ENCODE results near the gene ACSL5.

Gene ACSL5, protein sequence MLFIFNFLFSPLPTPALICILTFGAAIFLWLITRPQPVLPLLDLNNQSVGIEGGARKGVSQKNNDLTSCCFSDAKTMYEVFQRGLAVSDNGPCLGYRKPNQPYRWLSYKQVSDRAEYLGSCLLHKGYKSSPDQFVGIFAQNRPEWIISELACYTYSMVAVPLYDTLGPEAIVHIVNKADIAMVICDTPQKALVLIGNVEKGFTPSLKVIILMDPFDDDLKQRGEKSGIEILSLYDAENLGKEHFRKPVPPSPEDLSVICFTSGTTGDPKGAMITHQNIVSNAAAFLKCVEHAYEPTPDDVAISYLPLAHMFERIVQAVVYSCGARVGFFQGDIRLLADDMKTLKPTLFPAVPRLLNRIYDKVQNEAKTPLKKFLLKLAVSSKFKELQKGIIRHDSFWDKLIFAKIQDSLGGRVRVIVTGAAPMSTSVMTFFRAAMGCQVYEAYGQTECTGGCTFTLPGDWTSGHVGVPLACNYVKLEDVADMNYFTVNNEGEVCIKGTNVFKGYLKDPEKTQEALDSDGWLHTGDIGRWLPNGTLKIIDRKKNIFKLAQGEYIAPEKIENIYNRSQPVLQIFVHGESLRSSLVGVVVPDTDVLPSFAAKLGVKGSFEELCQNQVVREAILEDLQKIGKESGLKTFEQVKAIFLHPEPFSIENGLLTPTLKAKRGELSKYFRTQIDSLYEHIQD
- long read RNA-seq, donor 1, result 0 reads
- long read RNA-seq, donor 2, result 0 reads
- long read RNA-seq, donor 3, result 0 reads
- long read RNA-seq, donor 4, partial matches to known transcripts, result 37 of 61 reads
- long read RNA-seq, donor 4, other reads (novel, unspliced or antisense), result 23 of 61 reads
- long read RNA-seq, donor 5, partial matches to known transcripts, result 0 of 1 reads
- long read RNA-seq, donor 5, other reads (novel, unspliced or antisense), result 0 of 1 reads
- long read RNA-seq, donor 6, partial matches to known transcripts, result 0 of 1 reads
- long read RNA-seq, donor 6, other reads (novel, unspliced or antisense), result 0 of 1 reads
- long read RNA-seq, donor 7, partial matches to known transcripts, result 0 of 1 reads
- long read RNA-seq, donor 7, other reads (novel, unspliced or antisense), result 0 of 1 reads
- long read RNA-seq, donor 8, partial matches to known transcripts, result 16 of 28 reads
- long read RNA-seq, donor 8, other reads (novel, unspliced or antisense), result 12 of 28 reads

DNA sequence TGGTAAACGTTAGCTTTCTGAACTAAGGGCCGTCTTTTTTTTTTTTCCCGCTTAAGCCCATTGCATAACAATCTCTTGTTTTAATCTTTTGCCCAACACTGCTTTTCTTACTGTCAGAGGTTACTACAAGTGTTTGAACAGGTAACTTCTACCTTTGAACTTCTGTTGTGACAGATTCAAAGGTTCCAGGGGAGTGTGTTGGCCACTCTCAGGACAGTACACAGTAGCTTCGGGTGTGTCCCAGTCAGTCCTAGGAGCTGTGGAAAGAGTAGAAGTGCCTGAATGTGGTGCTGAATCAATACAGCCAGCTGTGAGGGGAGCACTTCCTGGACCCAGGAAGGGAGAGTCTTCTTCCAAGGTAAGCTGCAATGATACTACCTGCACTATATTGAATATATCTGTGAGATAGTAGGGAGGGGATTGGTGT, at the start of gene ACSL5:
TSS of gene ACSL5 (plus strand) at position 205 of the 427 bp plus-strand sequence. CDS start 20,831 bp downstream, outside the sequence.
- DNase-seq, result no peak

DNA sequence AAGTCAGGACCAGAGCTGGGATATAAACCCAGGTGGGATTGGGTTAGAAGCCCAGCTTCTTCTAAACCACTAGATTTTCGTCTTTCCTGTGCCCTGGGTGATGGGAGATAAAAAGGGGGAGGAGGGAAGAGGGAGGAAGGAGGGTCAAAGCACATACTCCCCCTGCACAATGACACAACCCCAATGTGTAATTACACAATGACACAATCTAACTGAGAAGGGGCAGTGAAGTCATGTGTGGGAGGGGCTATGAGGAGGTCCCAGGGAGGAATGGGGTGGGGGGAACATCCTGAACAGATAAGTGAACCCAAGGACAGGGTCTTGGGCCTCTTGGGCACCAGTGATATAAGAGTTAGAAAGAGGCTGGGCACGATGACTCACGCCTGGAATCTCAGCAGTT, 46.2 kb upstream of the ACSL5 start:
- no peak for DNase-seq

DNA sequence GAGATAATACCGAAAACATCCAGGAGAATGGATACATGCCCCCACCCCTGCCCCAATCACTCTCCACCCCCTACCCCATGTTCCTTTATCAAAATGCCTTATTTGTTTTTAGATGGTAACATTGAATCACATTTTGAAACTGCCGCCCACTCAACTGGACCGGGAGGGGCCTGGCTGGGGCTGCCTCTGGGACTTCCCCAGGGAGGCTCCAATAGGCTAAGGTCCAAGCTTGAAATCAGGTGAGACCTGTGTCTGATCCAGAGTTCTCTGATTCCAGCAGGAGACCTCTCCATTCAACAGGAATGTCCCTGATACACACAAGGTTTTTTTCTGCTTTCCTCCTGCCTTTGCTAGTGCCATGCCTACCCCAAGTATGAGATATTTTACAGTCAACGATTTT, 43.8 kb upstream of the ACSL5 start:
- DNase-seq, result no peak

DNA sequence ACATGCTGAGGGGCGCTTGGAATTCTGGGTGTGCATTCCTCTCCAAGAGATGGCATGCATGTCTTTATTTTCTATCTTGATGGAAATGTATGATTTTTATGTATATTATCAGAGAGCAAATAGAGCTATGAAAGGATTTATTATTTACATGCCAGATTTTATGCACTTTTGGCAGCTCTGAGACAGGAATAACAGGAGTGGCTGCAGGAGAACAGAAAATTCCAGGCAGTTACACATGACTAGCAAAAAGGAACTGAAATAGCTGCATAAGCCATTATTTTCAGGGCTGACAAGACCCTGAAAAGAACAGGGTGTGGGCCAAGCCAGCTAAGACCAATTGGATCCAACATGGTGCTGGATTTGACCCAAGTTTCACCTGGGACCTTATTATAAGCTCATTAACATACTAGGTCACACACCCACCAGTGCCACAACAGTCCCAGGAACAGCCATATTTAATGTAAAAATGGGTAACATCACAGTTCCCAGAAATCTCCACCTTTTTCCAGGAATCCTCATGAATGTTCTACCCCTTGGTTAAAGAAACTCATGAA, 43.2 kb upstream of the ACSL5 start:
- no peak for DNase-seq

DNA sequence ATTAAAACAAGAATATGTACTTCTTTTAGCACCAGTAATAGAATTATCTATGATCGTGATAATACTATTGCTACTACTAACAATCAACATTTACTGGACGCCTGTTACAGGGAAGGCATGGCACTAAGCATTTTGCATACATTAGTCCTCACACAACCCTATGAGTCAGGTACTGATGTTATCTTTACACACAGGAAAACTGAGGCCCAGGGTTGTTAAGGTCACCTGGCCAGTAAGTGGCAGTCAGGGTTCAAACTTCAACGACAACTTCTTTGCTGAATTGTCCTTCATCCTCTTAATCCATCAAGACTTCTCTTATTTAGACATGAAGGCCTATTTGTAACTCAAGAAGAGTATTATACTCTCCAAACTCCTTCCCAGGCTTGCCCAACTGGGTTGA, 41.9 kb upstream of the ACSL5 start:
- DNase-seq, result no peak

DNA sequence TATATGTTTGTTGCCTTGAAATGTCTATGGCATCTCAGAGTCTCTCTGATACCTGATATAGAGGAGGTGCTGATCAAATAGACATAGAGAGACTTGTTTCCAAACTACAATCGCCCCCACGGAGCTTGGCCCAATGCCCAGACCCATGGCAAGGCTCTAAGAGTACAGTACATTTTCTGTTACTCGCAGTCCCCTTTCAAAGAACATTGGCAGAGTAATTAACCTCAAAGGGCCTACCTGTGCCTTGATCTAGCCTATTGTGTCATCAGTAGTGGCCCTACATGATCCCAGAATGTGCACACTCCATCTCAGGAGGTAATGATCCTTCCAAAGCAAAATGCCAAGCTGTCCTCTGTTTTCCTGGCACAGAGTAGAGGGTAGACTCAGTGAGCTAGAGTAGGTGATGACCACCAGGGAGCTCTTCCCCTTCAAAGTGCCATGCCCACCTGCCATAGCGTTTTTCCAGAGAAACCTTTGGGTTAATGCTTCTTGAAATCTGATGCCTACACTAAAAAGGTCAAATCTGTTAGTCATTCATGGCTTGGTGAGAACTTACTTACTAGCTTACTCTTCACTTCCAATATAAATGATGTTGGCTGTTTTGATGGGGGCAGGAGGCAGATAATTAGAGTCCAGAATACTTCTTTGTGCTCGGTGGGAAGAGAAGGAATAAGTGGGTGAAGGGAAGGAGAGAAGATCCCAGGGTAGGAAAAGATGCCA, 41.2 kb upstream of the ACSL5 start:
- DNase-seq, result no peak

DNA sequence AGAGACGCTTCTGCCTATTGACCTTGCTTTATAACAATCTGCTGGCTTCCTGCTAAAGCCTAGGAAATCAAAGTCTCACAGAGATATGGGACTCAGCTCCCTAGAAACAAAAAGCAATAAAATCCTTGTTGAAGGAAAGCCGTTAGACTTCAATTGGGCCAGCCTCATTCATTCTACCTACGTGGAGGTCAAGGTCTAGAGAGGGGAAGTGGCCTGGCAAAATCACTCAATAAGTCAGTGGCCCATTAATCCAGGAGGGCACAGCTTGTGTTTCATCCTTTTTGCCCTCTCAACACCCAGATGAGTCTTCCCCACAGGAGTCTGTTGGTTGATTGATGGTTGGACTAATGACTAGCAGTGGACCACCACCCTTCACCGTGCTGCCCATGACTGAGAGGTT, 40.5 kb upstream of the ACSL5 start:
- no peak for DNase-seq

DNA sequence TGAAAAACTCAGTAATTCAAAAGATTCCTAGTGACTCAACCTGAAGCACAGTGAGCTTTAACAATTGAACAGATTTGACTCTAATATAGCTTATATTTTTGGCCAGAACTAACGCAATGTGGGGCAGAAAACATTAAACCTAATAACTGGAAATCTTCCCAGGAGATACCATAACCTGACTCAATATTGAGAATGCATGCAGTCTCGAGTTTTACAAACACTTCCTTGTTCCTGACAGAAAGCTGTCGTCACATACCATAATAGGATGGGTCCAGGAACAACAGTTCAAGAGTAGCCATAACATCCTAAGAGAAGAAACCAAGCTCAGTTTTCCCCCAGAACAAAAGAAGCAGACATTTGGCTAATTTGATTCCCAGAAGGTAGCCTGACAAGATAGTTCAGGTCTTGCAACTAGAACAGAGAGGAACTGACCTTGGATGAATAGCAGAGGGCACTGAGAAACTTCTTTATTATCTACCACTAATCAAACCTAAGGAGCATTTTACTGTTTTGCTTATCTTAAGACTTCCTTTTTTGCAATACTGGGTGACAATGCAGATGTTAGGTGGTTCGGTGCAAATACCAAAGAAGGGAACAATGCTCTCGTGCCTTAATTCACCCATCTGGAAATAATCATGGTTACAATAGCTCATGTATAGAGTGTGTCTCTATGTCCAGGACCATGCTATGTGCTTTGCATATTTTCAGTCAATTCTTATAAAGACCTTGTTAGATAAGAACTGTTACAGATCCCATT, 38.6 kb upstream of the ACSL5 start:
- DNase-seq, result no peak

DNA sequence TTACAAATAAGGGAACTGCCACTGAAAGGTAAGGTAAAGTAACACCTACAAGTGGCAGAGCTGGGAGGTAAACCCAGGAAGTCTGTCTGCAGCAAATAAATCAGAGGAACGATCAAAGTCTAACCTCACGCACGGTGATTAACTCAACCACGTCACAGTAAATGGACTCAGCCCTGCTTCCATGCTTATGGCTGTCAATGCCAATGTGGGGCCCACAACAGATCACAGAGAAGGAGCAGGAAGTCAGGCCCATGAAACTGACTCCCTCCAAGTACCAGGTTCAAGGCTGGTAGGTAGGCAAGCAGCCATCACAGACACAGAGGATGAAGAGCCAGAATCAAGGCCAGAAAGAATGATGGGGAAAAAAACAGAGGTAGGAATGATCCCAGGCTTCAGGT, 38.0 kb upstream of the ACSL5 start:
- no peak for DNase-seq

DNA sequence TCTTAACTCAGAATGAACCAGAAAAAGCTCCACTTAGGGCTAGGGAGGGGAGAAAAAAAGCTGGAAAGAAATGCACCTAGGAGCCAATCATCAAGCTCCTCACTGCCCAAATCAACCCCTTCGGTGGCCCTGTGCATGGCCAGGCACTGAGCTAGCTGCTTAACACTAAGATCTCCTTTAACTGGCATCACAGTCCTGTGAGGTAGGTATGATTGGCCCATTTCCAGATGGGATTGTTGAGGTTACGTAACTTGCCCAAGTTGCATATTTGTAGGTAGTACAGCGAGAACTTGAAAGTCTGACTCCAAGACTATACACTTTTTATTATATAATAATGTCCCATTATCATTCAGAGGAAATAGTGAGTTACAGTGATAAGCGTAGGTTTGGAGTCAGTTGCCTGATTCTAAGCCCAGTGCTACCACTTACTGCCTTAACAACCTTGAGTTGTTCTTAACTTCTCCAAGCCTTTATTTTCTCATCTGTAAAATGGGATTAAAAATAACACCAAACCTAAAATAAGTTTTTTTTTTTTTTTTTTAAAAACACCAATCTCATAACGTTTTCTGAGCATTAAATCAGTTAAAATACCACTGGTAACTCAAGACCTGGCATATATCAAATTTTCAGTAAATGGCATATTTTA, 37.2 kb upstream of the ACSL5 start:
- DNase-seq, result no peak

DNA sequence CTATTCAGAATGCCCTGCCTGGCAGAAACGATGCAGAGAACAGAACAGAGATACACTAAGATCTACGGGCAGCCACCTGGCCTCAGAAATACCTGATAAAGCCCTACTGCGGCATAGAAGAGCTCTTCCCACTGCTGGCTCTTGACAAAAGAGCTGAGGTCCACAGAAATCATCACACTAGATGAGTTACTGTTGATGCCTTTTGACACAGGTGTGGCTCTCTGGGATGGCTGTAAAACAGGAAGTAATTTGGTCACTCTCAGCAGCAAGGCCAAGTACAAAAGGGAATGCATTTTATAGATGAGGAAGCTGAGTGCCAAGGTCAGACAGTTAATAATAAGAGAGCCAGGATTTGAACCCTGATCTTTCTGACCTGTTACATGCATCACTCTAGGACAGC, 35.0 kb upstream of the ACSL5 start:
- no peak for DNase-seq

DNA sequence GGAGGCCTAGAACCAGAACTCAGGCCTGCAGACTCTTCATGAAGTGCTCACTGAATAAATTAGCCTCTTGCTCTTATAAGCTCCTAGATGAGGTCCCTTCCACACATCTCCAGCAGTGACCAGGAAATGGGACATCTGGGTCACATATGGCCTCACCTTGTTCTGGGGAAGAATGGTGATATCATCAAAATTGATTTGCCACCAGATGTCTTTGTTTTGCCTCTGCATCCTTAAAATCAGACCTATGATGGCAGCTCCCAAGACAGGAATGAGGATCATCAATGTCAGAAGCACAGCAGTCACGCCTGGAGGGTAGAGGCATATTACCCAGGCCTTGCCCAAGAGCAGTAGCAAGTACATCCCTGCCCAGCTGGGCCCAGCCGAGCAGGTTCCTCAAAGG, 33.3 kb upstream of the ACSL5 start:
- no peak for DNase-seq

DNA sequence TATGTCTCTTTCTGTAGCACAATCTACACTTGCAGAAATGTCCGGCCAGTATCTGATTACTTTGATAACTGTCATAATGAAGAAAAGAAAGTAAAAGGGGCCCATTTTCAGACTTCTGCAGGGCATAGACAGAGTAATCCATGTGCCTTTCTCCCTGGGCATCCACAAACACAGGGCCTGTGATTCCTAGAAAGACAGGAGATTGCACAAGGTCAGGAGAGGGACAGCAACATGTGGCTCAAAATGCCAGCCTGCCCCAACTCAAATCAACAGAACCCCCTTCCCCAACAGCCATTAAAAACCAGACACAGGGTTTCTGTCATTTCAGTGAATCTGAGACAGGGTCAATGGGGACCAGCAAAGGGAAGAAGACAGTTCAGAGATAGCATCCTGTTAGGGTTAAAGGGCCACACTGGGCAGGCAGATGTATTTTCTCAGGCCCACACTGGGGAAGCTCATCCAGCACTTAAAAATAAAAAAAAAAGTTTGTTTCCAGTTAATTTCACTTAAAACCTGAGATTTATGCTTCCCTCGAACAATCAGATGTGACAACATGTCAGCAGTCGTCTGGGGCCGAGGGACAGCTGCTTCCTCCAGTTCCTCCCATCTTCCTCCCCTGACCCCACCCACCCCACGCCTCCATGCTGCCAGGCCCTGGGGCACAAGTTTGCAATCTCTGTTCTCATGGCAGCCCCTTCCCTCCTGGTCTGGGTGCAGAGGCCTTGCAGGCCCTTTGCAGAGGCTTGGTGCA, 30.7 kb upstream of the ACSL5 start:
- DNase-seq, result no peak

DNA sequence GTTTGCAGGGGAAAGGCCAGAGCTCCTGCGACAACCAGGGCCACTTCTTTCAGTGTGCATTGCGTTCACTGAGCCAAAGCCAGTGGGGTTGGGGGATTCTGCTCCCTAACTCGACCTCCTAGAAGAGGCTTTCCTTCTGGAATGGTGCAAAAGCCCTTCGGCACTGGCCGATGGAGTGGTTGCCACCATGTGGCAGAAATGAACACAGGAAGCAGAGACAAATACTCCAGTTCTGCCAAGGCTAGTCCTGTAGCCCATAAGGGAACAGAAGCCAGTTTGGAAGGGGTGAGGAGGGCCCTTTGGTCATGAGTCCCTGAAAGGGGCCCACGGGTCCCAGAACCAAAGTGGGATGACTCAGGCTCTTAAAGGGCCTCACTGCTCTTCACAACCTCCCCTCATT, 29.7 kb upstream of the ACSL5 start:
- DNase-seq, result no peak

DNA sequence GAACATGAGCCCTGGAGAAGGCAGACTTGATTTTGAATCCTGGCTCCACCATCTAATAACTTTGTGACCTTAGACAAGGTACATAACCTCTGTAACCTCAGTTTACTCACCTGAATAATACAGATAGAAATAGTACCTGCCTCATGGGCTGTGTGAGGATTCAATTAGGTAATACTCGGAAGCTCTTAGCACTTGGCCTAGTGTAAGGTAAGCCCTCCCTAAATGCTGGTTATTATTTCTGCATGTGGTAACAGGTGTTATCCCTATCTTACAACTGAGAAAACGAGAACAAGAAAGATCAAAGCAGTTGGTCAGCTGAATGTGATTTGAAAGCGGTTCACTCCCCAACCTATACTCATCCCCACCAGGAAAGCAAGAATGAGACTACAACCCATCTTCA, 28.7 kb upstream of the ACSL5 start:
- no peak for DNase-seq

DNA sequence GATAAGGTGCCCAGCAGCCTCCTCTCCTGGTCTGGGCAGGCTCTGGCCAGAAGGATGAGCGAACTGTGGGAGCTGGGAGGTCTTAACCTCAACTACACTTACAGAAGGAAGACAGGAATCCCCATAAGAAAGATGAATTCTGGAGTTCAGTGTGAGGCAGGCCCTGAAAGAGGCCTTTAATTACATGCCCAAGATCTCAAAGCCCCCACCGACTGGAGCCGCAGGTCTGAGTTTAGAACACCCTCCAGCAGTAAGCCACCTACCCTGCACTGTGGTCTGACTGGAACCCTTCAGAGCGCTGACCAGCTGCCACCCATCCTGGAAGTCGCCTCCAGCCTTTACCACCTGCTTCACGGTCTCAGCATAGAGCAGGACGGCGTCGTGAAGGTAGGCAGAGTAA, 28.2 kb upstream of the ACSL5 start:
- no peak for DNase-seq

DNA sequence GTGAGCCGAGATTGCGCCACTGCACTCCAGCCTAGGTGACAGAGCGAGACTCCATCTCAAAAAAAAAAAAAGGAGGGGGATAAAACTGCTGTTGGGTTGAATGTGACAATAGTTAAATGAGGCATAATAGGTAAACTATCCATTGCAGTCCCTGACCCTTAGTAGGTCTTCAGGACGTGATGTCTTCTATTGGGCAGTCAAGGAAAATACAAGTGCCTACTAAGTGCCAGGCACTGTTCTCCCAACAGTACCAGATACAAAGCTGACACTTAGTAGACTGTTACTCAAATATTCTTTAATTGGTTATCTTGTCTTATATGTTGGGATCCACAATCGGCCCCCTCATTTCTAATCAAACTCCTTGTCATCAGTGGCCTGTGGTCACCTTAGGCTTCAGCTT, 27.1 kb upstream of the ACSL5 start:
- DNase-seq, result no peak

DNA sequence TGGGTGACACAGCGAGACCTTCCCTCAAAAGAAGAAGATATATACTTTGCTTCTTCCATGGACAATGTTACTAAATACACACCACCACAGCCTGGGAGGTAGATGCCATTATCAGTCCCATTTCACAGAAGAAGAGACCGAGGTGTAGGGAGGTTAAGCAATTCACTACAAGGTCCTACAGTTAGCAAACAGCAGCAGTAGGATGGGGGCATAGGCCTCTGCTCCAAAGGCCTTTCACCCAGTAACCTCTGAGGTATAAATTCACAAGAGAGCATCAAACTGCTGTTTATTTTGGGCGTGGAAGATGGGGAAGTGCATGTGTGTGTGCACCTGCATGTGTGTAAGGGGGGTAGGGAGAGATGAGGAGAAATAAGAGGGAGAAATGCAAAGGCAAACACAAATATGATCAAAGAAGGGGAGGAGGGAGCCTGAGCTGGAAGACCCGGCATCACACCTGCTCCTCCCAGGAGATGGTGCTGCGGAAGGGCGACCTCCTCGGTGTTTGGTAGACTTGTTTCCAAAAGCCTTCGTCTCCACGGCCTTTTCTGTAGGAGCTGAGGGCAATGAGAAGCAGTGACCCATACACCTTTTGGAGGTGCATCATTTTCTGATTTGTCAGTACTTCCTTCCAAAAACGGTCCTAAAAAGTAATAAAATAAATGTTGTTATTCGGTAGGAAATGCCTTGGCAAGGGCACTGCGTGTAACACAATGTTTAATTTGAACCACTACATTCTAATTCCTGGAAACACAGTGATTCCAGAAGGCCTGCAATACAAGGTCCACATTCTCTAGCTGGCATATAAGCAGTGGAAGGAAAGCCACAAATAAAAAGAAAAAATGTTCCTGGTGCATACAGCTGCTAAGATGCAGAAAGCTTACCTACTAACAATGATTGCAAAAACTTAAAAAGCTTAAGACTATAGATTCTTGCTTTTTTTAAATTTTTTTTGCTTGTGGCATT, 25.9 kb upstream of the ACSL5 start:
- no peak for DNase-seq

DNA sequence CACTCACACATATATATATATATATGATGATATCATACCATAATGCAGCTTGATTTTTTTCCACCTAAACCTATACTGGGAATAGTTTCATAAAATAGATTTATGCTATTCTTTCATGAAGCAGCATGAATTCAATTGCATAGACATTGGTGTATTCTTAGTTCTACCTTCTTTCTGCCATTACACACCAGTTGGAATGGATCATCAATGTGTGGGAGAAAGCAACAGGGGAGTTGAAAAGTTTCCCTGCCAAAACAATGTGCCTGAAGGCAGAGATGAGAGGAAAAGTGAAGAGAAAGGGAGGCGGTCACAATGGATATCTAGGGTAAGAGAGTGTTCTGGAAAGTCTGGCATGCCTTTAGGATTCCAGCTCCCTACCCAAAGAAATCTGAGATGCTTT, 25.2 kb upstream of the ACSL5 start:
- DNase-seq, result no peak
